Measurements from ENCODE around the gene CHST14. TPM values are rescaled to one million over a fixed set of nuclear protein-coding genes. Genes with fewer than 3 reads are reported as not detected.

Gene CHST14
- total RNA-seq, 1 experiment from 2014 or later, result 14.3 TPM

- no peak for DNase-seq (ENCODE audit: low spot score)
- Histone ChIP-seq H3K4me3 (ENCODE audit: low read depth, low read length, poor library complexity, severe bottlenecking) (no peak overlapping the region), H3K36me3 (ENCODE audit: insufficient read depth, low read length, poor library complexity, severe bottlenecking) (peaks cover 32% of the 10 kb centered on the region), H3K4me1 (ENCODE audit: insufficient read depth, low read length, poor library complexity, severe bottlenecking) (peaks cover 6% of the 10 kb centered on the region), H3K27ac (ENCODE audit: low read depth, low read length, poor library complexity, severe bottlenecking) (no peak overlapping the region), H3K9me3 (ENCODE audit: low read depth, low read length, poor library complexity, severe bottlenecking) (no peaks in the 10 kb centered on the region), H3K27me3 (replicated peaks; ENCODE audit: insufficient read depth, low read depth, low read length, poor library complexity) (no peaks in the 10 kb centered on the region)
- intact Hi-C loops (cut with micrococcal nuclease; ENCODE audit: unreplicated experiment), result no loop called here
- TF ChIP-seq EZH2 (IDR thresholded peaks at IDR 0.05; ENCODE audit: borderline replicate concordance, low read depth, low read length, poor library complexity, severe bottlenecking) (no peak), CTCF (conservative IDR thresholded peaks at IDR 0.05; ENCODE audit: low read depth, low read length) (no peak)
- no TSS peak for BruUV-seq (replicated peaks)
- ChIA-PET POLR2A (ENCODE audit: low non-redundant PET) (no interaction called here), CTCF (no interaction called here)
These were observed 4.8 kb upstream of the CHST14 start for GRCh38 chr15:40465939-40466338.

- Histone ChIP-seq H3K9me3 (ENCODE audit: low read depth, low read length, poor library complexity, severe bottlenecking) (no peaks in the 10 kb centered on the region), H3K27me3 (replicated peaks; ENCODE audit: insufficient read depth, low read depth, low read length, poor library complexity) (no peaks in the 10 kb centered on the region), H3K27ac (ENCODE audit: low read depth, low read length, poor library complexity, severe bottlenecking) (no peak overlapping the region), H3K36me3 (ENCODE audit: insufficient read depth, low read length, poor library complexity, severe bottlenecking) (peaks cover 32% of the 10 kb centered on the region), H3K4me3 (ENCODE audit: low read depth, low read length, poor library complexity, severe bottlenecking) (no peak overlapping the region), H3K4me1 (ENCODE audit: insufficient read depth, low read length, poor library complexity, severe bottlenecking) (peaks cover 6% of the 10 kb centered on the region)
- CTCF ChIA-PET, result no interaction called here
- POLR2A ChIA-PET (ENCODE audit: low non-redundant PET), result no interaction called here
- BruUV-seq (replicated peaks), result no TSS peak
- DNase-seq (ENCODE audit: low spot score), result no peak
- TF ChIP-seq EZH2 (IDR thresholded peaks at IDR 0.05; ENCODE audit: borderline replicate concordance, low read depth, low read length, poor library complexity, severe bottlenecking) (no peak), CTCF (conservative IDR thresholded peaks at IDR 0.05; ENCODE audit: low read depth, low read length) (no peak)
- intact Hi-C loops (cut with micrococcal nuclease; ENCODE audit: unreplicated experiment), result no loop called here
These were observed 4.1 kb upstream of the CHST14 start for GRCh38 chr15:40466426-40467260.

GRCh38 chr15:40467261-40467615 is 3.5 kb upstream of the CHST14 start:
- CTCF ChIA-PET, result no interaction called here
- Histone ChIP-seq H3K4me3 (ENCODE audit: low read depth, low read length, poor library complexity, severe bottlenecking) (no peak overlapping the region), H3K9me3 (ENCODE audit: low read depth, low read length, poor library complexity, severe bottlenecking) (no peaks in the 10 kb centered on the region), H3K27ac (ENCODE audit: low read depth, low read length, poor library complexity, severe bottlenecking) (no peak overlapping the region), H3K36me3 (ENCODE audit: insufficient read depth, low read length, poor library complexity, severe bottlenecking) (peaks cover 31% of the 10 kb centered on the region), H3K4me1 (ENCODE audit: insufficient read depth, low read length, poor library complexity, severe bottlenecking) (peaks cover 6% of the 10 kb centered on the region), H3K27me3 (replicated peaks; ENCODE audit: insufficient read depth, low read depth, low read length, poor library complexity) (no peaks in the 10 kb centered on the region)
- intact Hi-C loops (cut with micrococcal nuclease; ENCODE audit: unreplicated experiment), result no loop called here
- TF ChIP-seq EZH2 (IDR thresholded peaks at IDR 0.05; ENCODE audit: borderline replicate concordance, low read depth, low read length, poor library complexity, severe bottlenecking), result no peak
- no peak for TF ChIP-seq CTCF (conservative IDR thresholded peaks at IDR 0.05; ENCODE audit: low read depth, low read length)
- POLR2A ChIA-PET (ENCODE audit: low non-redundant PET), result no interaction called here
- BruUV-seq (replicated peaks), result no TSS peak
- DNase-seq (ENCODE audit: low spot score), result no peak
